ENCODE measurements around the gene MACROD2. TPM values are rescaled to one million over a fixed set of nuclear protein-coding genes. Genes with fewer than 3 reads are reported as not detected.

Gene MACROD2
- polyA plus RNA-seq, 1 donor from 2014 or later = 23.2 TPM

DNA sequence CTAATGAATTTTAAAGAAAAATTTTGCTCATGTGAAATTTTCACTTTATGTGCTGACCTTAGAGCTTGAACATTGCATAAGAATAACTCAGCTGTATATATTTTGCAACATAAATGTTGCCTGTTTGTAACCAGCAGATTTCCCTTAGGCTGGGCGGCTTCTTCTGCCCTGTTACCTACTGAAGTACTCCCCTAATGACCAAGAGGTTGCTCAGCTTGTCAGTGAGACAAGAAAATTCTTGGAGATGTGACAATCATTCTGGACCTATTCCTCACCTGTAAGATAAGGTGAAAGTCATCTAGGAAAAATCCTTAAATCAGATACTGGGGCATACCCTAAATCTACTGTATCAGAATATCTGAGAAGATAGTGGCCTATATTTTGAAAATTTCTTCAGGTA lies 1516.2 kb downstream of the MACROD2 start:
- Histone ChIP-seq H3K36me3 (ENCODE audit: insufficient read depth, low read length) (no peaks in the 10 kb centered on the region), H3K79me2 (replicated peaks; ENCODE audit: insufficient read depth, low read length) (no peaks in the 10 kb centered on the region), H3K9me3 (ENCODE audit: low read length) (no peaks in the 10 kb centered on the region), H3F3A (ENCODE audit: insufficient read depth, low read length, poor library complexity, severe bottlenecking) (no peaks in the 10 kb centered on the region), H3K4me3 (ENCODE audit: low read length) (no peak overlapping the region), H2AFZ (ENCODE audit: low read depth, low read length) (no peak overlapping the region), H4K20me1 (ENCODE audit: insufficient read depth) (no peaks in the 10 kb centered on the region), H3K9ac (ENCODE audit: low read length) (no peak overlapping the region), H3K27ac (ENCODE audit: low read length) (no peak overlapping the region), H3K27me3 (ENCODE audit: insufficient read depth, low read depth, low read length) (no peaks in the 10 kb centered on the region), H3K4me2 (ENCODE audit: low read length) (no peak overlapping the region), H3K9me2 (ENCODE audit: insufficient read depth, low read length) (no peaks in the 10 kb centered on the region)
- TF ChIP-seq, protein P1, sequence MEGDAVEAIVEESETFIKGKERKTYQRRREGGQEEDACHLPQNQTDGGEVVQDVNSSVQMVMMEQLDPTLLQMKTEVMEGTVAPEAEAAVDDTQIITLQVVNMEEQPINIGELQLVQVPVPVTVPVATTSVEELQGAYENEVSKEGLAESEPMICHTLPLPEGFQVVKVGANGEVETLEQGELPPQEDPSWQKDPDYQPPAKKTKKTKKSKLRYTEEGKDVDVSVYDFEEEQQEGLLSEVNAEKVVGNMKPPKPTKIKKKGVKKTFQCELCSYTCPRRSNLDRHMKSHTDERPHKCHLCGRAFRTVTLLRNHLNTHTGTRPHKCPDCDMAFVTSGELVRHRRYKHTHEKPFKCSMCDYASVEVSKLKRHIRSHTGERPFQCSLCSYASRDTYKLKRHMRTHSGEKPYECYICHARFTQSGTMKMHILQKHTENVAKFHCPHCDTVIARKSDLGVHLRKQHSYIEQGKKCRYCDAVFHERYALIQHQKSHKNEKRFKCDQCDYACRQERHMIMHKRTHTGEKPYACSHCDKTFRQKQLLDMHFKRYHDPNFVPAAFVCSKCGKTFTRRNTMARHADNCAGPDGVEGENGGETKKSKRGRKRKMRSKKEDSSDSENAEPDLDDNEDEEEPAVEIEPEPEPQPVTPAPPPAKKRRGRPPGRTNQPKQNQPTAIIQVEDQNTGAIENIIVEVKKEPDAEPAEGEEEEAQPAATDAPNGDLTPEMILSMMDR (IDR thresholded peaks at IDR 0.05; ENCODE audit: poor library complexity, severe bottlenecking) = no peak
- TF ChIP-seq RAD21 (conservative IDR thresholded peaks at IDR 0.05) (no peak), MXI1 (conservative IDR thresholded peaks at IDR 0.05; ENCODE audit: poor library complexity, severe bottlenecking) (no peak), REST (IDR thresholded peaks at IDR 0.05; ENCODE audit: borderline replicate concordance) (no peak), EZH2 (IDR thresholded peaks at IDR 0.05; ENCODE audit: borderline replicate concordance, insufficient read depth, low read length, poor library complexity, severe bottlenecking) (no peak), EP300 (conservative IDR thresholded peaks at IDR 0.05; ENCODE audit: poor library complexity, severe bottlenecking) (no peak)

- Histone ChIP-seq H3K9ac (ENCODE audit: low read length) (no peak overlapping the region), H3K36me3 (ENCODE audit: insufficient read depth, low read length) (no peaks in the 10 kb centered on the region), H3F3A (ENCODE audit: insufficient read depth, low read length, poor library complexity, severe bottlenecking) (no peaks in the 10 kb centered on the region), H3K79me2 (replicated peaks; ENCODE audit: insufficient read depth, low read length) (no peaks in the 10 kb centered on the region), H4K20me1 (ENCODE audit: insufficient read depth) (no peaks in the 10 kb centered on the region), H3K27ac (ENCODE audit: low read length) (no peak overlapping the region), H3K27me3 (ENCODE audit: insufficient read depth, low read depth, low read length) (no peaks in the 10 kb centered on the region), H2AFZ (ENCODE audit: low read depth, low read length) (no peak overlapping the region), H3K9me3 (ENCODE audit: low read length) (no peaks in the 10 kb centered on the region), H3K4me3 (ENCODE audit: low read length) (no peak overlapping the region), H3K9me2 (ENCODE audit: insufficient read depth, low read length) (no peaks in the 10 kb centered on the region), H3K4me2 (ENCODE audit: low read length) (no peak overlapping the region)
- TF ChIP-seq TAF1 (IDR thresholded peaks at IDR 0.05; ENCODE audit: low read depth) (no peak), POLR2AphosphoS5 (IDR thresholded peaks at IDR 0.05) (no peak)
Observed at GRCh38 chr20:15512916-15513315, 1517.6 kb downstream of the MACROD2 start.

GRCh38 chr20:15515691-15516090 lies 1520.4 kb downstream of the MACROD2 start:
- Histone ChIP-seq H3K9me3 (ENCODE audit: low read length) (no peaks in the 10 kb centered on the region), H3K9ac (ENCODE audit: low read length) (no peak overlapping the region), H3K27ac (ENCODE audit: low read length) (no peak overlapping the region), H4K20me1 (ENCODE audit: insufficient read depth) (no peaks in the 10 kb centered on the region), H3K4me2 (ENCODE audit: low read length) (no peak overlapping the region), H2AFZ (ENCODE audit: low read depth, low read length) (no peak overlapping the region), H3K9me2 (ENCODE audit: insufficient read depth, low read length) (no peaks in the 10 kb centered on the region), H3K27me3 (ENCODE audit: insufficient read depth, low read depth, low read length) (no peaks in the 10 kb centered on the region), H3K79me2 (replicated peaks; ENCODE audit: insufficient read depth, low read length) (no peaks in the 10 kb centered on the region), H3K36me3 (ENCODE audit: insufficient read depth, low read length) (no peaks in the 10 kb centered on the region), H3K4me3 (ENCODE audit: low read length) (no peak overlapping the region), H3F3A (ENCODE audit: insufficient read depth, low read length, poor library complexity, severe bottlenecking) (no peaks in the 10 kb centered on the region)
- no peak for TF ChIP-seq POLR2AphosphoS5 (IDR thresholded peaks at IDR 0.05)
- no peak for TF ChIP-seq EZH2 (IDR thresholded peaks at IDR 0.05; ENCODE audit: borderline replicate concordance, insufficient read depth, low read length, poor library complexity, severe bottlenecking)
- TF ChIP-seq TAF1 (IDR thresholded peaks at IDR 0.05; ENCODE audit: low read depth) = no peak
- no peak for TF ChIP-seq REST (IDR thresholded peaks at IDR 0.05; ENCODE audit: borderline replicate concordance)
- TF ChIP-seq EP300 (conservative IDR thresholded peaks at IDR 0.05; ENCODE audit: poor library complexity, severe bottlenecking) = no peak
- no peak for TF ChIP-seq RAD21 (conservative IDR thresholded peaks at IDR 0.05)
- TF ChIP-seq SMC3 (conservative IDR thresholded peaks at IDR 0.05; ENCODE audit: poor library complexity) = no peak
- no peak for TF ChIP-seq MXI1 (conservative IDR thresholded peaks at IDR 0.05; ENCODE audit: poor library complexity, severe bottlenecking)
- TF ChIP-seq, protein P1 (IDR thresholded peaks at IDR 0.05; ENCODE audit: poor library complexity, severe bottlenecking) = no peak
